Hepatocyte (in vitro differentiated cells): ENCODE results near the gene FUCA1.

Experiments used
- EZH2 ChIP-seq: fragments of 200-600 bp; sonication (generic); IDR thresholded peaks from 2 replicates; pipeline ENCODE4 v1.6.1; 2016; ENCODE audit warnings: antibody characterized with exemption, mild to moderate bottlenecking, borderline replicate concordance
- TF ChIP-seq, protein P1 (sequence below): fragments of 200-600 bp; sonication (generic); IDR thresholded peaks from 2 replicates; pipeline ENCODE4 v1.5.1; 2016; ENCODE audit warnings: antibody characterized with exemption, mild to moderate bottlenecking; ENCODE audit not compliant: poor library complexity

- TF ChIP-seq, protein P1, sequence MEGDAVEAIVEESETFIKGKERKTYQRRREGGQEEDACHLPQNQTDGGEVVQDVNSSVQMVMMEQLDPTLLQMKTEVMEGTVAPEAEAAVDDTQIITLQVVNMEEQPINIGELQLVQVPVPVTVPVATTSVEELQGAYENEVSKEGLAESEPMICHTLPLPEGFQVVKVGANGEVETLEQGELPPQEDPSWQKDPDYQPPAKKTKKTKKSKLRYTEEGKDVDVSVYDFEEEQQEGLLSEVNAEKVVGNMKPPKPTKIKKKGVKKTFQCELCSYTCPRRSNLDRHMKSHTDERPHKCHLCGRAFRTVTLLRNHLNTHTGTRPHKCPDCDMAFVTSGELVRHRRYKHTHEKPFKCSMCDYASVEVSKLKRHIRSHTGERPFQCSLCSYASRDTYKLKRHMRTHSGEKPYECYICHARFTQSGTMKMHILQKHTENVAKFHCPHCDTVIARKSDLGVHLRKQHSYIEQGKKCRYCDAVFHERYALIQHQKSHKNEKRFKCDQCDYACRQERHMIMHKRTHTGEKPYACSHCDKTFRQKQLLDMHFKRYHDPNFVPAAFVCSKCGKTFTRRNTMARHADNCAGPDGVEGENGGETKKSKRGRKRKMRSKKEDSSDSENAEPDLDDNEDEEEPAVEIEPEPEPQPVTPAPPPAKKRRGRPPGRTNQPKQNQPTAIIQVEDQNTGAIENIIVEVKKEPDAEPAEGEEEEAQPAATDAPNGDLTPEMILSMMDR = no peak
- no peak for TF ChIP-seq EZH2
Measured at GRCh38 chr1:23911921-23912320, 43.8 kb upstream of the FUCA1 start.
